NOMO-1 treated with DMSO at 0.1 percent for 48 hours (cell line): ENCODE data around the gene MYL9.
"Not testable (repeated sequence)": the region's sequence is repeated elsewhere in the genome, so short reads cannot be mapped to it uniquely, and the experiment has no call there.

Source experiments
- DNase-seq: peaks from one replicate; lab custom pipeline; 2025; ENCODE audit not compliant: unreplicated experiment; lab: John Stamatoyannopoulos, UW

MYL9 gene

DNA sequence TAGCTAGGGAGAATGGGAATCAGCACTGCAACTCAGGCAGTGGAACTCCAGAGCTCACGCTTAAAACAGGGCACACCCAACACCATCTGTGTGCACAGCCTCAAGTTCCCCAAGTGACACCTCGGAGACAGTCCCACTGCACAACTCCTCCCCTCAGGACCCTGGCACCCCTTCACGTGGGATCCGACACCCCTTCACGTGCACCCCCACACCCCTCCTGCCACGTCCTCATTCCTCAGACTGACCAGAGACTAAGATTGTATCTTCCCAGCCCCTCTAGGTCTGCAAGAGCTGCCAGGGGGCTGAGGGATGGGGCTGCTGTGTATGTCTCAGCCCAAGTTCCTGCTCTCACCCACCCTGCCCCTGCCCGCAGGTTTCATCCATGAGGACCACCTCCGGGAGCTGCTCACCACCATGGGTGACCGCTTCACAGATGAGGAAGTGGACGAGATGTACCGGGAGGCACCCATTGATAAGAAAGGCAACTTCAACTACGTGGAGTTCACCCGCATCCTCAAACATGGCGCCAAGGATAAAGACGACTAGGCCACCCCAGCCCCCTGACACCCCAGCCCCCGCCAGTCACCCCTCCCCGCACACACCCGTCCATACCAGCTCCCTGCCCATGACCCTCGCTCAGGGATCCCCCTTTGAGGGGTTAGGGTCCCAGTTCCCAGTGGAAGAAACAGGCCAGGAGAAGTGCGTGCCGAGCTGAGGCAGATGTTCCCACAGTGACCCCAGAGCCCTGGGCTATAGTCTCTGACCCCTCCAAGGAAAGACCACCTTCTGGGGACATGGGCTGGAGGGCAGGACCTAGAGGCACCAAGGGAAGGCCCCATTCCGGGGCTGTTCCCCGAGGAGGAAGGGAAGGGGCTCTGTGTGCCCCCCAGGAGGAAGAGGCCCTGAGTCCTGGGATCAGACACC is 7.6 kb downstream of the MYL9 start:
- no peak for DNase-seq

DNA sequence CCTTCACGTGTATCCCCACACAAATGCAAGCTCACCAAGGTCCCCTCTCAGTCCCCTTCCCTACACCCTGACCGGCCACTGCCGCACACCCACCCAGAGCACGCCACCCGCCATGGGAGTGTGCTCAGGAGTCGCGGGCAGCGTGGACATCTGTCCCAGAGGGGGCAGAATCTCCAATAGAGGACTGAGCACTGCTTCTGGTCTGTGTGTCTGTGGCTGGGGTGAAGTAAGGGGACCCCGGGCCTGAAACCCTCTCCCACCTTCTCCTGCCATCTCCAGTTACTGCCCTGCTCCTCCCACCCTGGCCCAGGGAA is 8.3 kb downstream of the MYL9 start:
- no peak for DNase-seq

DNA sequence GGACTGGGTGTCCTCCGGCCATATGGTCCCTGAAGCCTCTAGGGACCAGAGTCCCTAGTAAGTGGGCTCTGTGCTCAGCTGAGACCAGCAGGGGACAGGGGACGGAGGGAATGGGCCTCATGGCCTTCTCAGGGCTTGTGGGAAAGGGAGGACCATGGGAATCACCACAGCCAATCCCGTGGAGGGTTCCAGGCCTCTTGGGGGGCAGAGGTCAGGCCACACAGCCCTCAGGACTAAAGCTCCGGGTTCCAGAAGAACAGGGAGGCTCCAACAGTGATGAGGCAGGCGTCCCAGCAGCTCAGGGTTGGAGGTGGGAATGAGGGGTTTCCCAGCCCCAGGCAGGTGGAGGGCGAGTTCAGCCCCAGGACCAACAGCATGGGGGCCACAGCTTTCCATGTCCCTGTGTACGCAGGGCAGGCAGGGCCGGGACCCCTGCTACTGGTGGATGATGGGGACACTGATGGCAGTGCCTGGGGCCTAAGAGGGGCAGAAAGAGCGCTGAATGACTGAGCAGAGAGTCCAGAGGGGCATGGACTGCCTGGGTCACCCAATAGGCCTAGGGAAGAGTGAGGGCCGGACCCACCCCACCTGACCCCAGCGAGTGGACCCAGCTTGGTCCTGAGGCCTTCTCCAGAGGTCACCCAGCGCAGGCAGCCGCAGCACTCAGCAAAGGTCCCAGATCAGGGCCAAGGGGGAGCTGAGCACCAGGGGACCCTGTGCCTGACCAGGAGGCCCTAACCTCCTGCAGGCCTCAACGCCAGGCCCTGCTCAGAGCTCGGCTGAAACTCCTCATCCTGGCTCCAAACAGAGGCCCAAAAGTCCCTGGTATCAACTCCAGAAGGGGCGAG is 8.8 kb downstream of the MYL9 start:
- no peak for DNase-seq

DNA sequence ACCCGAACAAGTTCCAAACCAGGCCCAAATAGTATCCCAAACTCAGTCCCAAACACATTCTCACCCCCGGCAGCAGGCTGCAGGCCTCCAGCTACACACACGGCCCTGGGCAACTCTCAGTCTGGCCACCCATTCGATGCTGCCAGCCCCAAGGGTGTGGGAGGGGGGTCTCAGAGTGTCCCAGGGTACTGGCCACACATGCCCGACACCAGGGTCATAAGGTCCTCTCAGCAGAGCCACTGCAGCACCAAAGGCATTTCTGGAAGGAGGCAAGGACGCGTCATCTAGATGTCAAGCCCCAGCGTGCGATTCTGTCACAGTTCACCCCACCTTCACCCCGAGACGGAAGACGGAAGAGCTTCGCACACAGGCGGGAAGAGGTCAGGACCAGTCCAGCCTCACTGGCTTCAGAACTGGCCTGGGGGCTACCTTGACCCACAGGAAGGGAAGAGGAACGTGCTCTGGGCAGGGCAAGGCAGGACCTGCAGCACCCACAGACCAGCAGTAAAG is 9.5 kb downstream of the MYL9 start:
- DNase-seq = no peak

DNA sequence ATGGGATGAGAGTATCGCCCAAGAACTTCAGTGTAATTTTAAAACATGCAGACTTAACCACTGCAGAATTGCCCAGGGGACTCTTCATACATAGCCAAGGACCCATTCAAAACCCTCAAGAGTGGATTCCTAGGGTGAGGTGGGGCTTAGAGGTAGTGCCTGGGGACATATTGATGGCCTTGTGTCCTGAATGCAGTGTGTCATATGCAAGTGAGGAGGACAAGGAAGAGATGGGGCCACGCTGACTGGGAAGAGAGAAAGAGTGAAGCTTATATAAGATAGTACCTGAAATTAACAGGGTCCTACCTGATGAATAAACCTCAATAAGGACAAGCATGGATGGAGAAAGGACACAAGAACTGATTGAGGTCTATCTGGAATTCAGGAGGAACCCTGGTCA is 13.9 kb downstream of the MYL9 start:
- DNase-seq = no peak

DNA sequence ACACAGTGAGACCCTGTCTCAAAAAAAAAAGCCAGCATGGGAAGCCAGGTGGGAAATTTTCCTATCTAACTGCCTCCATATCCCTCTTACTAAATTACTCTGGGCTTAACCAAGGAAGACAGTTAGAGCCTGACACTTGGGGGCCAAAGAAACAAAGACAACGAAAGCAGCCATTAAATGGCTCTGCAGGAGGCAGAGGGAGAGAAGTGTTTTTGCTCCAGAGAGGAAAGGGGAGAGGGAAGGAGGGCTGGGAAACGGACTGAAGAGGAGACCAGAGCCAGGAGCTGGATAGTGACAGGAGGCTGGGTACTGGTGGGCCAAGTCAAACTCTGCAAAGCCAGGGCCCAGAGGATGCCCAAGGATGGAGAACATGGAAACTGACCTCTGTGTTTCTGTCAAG is 21.4 kb downstream of the MYL9 start:
- no peak for DNase-seq

DNA sequence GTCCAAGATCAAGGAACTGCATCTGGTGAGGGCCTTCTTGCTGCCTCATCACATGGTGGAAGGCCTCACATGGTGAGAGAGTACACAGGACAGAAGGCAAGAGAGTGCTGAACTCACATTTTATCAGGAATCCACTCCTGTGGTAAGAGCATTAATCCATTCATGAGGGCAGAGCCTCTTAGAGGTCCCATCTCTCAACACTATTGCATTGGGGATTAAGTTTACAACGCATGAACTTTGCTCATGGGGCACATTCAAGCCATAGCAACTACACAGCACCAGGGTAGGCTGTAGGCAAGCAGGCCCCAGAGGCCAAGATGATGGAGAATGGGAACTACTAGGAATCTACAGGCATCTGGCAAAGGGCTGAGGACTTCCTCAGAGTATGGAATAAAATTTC is 22.1 kb downstream of the MYL9 start:
- DNase-seq = no peak

DNA sequence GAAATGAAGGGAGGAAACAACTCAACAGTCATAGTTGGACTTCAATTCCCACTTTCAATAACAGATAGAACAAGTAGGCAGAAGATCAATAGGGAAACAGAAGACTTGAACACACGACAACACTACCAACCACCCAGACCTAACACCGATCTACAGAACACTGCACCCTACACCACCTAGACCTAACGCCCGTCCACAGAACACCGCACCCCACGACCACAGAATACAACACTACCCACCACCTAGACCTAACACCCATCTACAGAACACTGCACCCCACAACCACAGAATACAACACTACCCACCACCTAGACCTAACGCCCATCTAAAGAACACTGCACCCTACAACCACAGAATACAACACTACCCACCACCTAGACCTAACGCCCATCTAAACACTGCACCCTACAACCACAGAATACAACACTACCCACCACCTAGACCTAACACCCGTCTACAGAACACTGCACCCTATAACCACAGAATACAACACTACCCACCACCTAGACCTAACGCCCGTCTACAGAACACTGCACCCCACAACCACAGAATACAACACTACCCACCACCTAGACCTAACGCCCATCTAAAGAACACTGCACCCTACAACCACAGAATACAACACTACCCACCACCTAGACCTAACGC is 22.9 kb downstream of the MYL9 start:
- not testable (repeated sequence) for DNase-seq

DNA sequence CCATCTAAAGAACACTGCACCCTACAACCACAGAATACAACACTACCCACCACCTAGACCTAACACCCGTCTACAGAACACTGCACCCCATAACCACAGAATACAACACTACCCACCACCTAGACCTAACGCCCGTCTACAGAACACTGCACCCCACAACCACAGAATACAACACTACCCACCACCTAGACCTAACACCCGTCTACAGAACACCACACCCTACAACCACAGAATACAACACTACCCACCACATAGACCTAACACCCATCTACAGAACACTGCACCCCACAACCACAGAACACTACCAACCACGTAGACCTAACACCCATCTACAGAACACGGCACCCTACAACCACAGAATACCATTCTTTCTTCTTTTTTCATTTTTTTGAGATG is 23.4 kb downstream of the MYL9 start:
- not testable (repeated sequence) for DNase-seq

DNA sequence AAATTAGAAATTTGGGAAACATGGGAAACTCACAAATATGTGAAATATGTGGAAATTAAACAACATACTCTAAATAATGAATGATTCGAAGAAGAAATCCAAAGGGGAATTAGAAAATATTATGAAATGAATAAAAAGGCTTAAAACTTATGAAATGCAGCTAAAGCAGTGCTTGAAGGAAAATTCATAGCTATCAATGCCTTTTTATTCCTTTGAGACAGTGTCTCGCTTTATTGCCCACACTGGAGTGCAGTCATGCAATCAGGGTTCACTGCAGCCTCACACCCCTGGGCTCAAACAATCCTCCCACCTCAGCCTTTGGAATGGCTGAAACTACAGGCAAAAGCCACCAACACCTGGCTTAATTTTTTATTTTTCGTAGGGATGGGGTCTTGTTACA is 24.2 kb downstream of the MYL9 start:
- no peak for DNase-seq

DNA sequence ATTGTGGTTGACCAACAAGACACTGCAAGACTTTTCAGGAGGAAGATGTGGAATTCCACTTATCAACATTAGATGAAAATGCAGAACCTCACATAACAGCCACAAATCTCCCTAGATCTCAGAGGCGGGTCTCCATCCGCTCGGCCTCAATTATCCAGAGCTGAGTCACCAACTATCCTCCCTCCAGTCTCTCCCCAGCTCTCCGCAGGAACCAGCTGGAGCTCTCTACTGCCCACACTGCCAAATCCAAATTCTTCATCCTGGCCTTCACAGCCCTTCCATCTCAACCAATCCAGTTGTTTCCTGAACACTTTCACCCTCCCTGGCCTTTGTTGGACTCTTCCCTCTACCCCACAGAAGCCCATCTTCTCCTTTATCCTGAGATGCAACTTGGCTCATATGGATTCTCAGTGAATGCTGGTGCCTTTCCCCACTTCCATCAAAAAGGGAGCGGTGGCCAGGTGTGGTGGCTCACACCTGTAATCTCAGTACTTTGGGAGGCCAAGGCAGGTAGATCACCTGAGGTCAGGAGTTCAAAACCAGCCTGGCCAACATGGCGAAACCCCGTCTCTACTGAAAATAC is 28.6 kb downstream of the MYL9 start:
- DNase-seq = no peak

DNA sequence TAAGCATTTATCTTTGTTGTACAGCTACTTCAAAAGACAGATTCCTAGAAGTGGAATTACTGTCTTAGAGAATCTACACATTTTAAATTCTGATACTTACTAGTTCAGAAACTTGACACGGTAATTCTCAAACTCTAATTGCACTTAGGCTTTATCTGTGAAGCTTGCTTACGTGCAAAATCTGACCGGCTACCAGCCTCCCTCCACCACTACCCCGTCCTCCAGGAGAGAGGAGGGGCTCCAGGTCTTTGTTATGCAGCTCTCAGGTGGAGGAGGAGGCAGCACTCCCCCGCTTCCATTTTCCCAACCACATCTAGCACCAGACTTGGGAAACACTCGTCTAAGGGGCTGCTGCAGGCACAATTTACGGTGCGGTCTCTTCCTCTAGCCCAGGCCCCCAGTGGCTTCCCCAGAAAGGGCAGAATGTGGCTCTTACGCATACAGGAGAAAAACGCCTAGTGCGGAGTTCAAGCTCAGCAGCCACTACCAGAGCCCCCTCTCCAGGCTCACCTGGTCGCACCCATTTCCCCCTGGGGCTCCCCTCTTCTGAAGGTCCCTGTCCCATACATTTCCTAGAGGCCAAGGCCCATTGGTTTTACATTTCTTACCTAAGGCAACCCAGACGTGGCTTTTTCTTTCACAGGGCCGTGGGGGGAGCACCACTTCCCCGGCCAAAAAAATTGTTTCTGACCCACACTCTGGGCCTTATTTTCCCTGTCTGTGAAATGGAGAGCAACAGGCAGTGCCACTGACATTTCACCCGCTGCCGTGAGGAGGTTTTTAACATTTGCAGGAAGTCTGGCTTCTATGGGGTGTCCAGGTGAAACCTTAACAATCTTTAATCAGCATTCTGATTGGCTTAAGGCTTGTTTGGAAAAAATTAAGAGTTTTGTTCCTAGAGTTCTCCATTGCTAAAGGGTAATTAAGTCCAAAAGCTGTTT is 30.5 kb downstream of the MYL9 start:
- no peak for DNase-seq

DNA sequence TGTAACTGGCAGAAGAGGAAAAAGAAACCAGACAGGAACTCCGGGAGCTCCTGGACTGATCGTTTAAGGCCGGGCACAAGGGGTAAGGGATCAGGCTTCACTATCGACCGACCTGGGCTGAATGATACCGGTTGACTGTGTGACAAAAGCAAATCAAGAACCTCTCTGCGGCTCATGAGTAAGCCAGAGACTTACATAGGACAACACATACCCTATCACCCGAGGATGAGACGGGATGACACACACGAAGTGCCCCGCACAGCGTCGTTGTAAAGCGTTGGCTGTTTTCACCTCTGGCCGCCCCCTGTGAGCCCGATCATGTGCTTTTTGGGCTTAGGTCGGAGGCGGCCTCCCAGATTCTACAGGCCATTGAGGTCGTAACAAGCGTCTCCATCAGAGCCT is 31.4 kb downstream of the MYL9 start:
- DNase-seq = no peak

DNA sequence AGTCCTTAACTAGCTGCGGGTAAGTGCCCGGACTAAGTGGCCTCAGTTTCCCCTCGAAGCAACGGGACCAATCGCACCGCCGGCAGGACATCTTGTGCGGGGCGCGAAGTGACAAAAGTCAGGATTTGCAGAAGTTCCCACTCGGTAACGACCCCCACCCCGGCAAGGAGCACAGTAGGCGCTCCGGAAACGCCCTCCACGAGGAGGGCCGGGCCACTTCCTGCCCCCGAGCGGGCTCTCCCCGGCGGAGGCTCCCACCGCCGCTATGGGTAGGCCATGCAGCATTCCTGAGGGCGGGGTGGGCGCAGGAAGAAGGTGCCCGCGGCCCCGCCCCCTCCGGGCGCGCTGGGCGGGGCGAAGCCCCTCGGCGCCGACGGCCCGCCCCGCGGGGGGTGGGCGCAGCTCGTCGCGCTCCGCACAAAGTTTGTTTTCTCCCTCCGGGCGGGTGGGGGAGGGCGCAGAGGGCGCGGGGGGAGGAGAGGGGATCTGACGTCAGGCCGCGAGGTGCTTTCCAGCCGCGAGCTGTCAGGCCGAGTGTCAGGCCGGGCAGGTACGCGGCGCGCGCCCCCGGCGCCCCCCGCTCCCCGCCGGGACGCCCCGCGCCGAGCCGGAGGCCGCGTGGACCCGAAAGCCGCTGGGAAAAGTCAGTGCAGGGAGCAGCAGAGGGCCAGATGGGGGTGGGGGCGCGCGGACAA is 31.9 kb downstream of the MYL9 start, which contains the start of gene TGIF2:
TGIF2 (plus strand) TSS at position 495 of the 695 bp plus-strand sequence. CDS start 5,178 bp downstream, outside the sequence.
- peak; percentile 73 for DNase-seq

DNA sequence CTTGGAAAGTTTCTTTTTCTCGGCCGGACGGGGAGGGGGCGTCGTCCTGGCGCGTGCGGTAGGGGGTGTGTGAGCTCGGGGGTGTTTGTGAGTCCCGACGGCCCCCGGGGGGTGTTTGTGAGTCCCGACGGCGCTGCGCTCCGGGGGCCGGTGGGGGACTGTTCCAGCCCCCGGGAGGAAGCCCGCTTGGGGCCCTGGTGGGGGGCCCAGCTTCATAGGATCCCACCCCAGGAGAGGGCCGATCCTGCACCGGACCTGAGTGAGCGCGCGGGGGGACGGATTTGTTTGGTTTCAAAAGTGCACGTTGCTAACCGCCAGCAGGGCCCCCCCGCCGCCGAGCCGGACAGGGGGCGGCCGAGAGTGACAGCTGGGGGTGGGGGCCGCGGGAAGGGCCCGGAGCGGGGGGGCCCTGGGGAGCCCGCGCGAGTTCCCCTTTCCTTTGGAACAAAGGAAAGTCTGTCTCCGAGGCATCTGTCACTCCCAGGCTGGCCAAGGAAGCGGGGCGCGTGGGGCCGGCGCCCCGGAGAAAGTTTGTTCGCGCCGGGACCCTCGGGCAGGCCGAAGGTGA is 32.6 kb downstream of the MYL9 start:
- peak; percentile 40 for DNase-seq

DNA sequence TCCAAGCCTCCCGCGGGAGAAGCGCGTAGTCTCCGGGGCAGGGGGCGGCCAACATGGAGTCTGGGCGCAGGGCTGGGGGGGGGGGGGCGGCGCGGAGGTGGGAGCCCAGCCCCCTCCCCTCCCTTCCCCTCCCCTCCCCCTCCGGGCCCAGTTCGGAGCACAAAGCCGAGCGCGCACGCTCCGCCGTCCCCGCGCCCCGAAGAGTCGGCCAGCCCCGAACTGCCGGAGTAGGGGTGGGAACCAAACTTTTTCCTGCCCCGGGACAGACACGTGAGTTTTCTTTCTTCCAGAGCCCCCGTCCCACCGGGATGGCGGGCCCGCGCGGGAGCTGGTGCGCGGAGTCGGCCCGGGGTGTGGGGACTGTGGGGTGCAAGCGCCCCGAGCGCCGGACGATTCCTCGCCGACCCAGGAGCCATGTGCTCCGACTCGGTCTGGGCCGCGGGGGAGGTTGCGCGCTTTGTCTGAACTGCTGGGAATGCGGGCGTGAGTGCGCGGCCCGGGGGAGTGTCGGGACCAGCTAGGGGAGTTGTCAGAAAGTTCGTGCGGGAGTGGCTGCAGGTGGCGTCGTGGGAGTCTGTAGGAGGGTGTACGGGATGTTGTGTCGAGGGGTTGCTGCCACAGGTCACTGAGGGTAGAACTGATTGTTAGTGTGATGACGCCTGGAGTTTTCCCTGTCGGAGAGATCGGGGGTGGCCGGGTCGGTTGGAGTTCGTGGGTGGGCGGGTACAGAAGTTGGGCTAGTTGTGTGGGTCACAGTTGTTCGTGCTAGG is 33.2 kb downstream of the MYL9 start:
- DNase-seq = peak; percentile 15

DNA sequence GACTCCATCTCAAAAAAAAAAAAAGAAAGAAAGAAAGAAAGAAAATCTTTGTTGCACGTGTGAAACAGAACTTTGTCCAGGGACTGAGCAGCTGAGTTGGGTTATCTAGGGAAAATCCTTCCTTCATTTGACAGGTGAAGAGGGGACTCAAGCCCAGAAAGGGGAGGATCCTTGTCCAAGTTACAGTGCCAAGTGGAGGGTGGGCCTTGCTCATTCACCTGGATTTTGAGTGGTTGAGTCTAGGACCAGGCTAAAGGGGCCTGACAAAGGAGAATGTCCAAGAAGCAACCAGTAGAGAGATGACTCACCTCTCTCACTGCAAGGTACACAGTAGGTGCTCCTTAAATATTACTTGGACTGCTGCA is 34.7 kb downstream of the MYL9 start:
- DNase-seq = no peak

DNA sequence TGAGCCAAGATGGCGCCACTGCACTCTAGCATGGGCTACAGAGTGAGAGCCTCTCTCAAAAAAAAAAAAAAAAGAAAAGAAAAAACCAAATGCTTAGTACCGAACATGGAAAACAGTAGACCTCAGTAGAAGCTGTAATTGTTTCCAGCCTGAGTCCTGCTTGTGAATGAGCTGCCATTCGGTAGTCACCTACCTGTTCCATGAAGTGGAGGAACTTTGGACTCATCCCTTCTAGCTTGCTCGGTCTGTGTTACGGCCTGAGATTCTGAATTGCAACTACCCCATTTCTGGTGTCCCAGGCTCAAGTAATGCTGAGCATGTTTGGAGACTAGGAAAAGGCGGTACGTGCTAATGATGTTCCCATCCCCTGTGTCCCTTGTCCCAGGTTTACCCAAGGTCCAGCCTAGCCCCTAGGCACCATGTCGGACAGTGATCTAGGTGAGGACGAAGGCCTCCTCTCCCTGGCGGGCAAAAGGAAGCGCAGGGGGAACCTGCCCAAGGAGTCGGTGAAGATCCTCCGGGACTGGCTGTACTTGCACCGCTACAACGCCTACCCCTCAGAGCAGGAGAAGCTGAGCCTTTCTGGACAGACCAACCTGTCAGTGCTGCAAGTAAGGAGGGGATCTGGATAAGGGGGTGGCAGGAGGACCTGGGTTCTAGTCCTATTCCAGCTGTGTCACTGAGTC is 37.2 kb downstream of the MYL9 start:
- DNase-seq = no peak
